WERI-Rb-1 (cell line): ENCODE results near the gene SFMBT2.

Source experiments
- DNase-seq: peaks from one replicate; pipeline ENCODE4 v3.0.0-alpha.2; 2020
- H3K27ac ChIP-seq: fragments of 250-450 bp; sonication (Bioruptor Pico); 2 replicates; pipeline ENCODE4 v1.5.1; 2020; ENCODE audit warnings: mild to moderate bottlenecking, moderate library complexity
- H3K27me3 ChIP-seq: fragments of 250-450 bp; sonication (Bioruptor Pico); 2 replicates; pipeline ENCODE4 v1.5.1; 2021; ENCODE audit warnings: mild to moderate bottlenecking, low read depth, moderate library complexity; ENCODE audit not compliant: insufficient read depth, severe bottlenecking
- H3K36me3 ChIP-seq: fragments of 250-450 bp; sonication (Bioruptor Pico); 2 replicates; pipeline ENCODE4 v1.5.1; 2020; ENCODE audit warnings: mild to moderate bottlenecking, moderate library complexity
- H3K4me3 ChIP-seq: 2 replicates; pipeline ENCODE4 v1.5.1; 2011; ENCODE audit warnings: low read depth, mild to moderate bottlenecking, control low read depth, low read length
- H3K9me3 ChIP-seq: fragments of 250-450 bp; sonication (Bioruptor Pico); 2 replicates; pipeline ENCODE4 v1.5.1; 2021; ENCODE audit warnings: mild to moderate bottlenecking, moderate library complexity; ENCODE audit not compliant: severe bottlenecking
- CTCF ChIP-seq: IDR thresholded peaks from 2 replicates; pipeline ENCODE4 v1.5.1; 2011; ENCODE audit warnings: low read depth, mild to moderate bottlenecking, control low read depth, inconsistent platforms, low read length

SFMBT2 gene

GRCh38 chr10:7334642-7334964 lies 76.2 kb downstream of the SFMBT2 start:
- no peaks in the 10 kb centered on the region for H3K27me3 ChIP-seq
- no peaks in the 10 kb centered on the region for H3K9me3 ChIP-seq
- no peak overlapping the region for H3K4me3 ChIP-seq
- DNase-seq: no peak
- H3K27ac ChIP-seq: no peak overlapping the region
- no peaks in the 10 kb centered on the region for H3K36me3 ChIP-seq
- TF ChIP-seq CTCF: no peak

- Histone ChIP-seq H3K27me3 (no peaks in the 10 kb centered on the region), H3K4me3 (no peak overlapping the region), H3K27ac (no peak overlapping the region), H3K36me3 (no peaks in the 10 kb centered on the region), H3K9me3 (no peaks in the 10 kb centered on the region)
- no peak for DNase-seq
- no peak for TF ChIP-seq CTCF
These were observed 76.7 kb downstream of the SFMBT2 start for GRCh38 chr10:7333961-7334641.

- H3K36me3 ChIP-seq: no peaks in the 10 kb centered on the region
- no peaks in the 10 kb centered on the region for H3K9me3 ChIP-seq
- H3K4me3 ChIP-seq: no peak overlapping the region
- TF ChIP-seq CTCF: no peak
- no peaks in the 10 kb centered on the region for H3K27me3 ChIP-seq
- DNase-seq: no peak
- H3K27ac ChIP-seq: no peak overlapping the region
These were observed 81.6 kb downstream of the SFMBT2 start for GRCh38 chr10:7329219-7329618.

- no peaks in the 10 kb centered on the region for H3K27me3 ChIP-seq
- no peak overlapping the region for H3K27ac ChIP-seq
- H3K4me3 ChIP-seq: no peak overlapping the region
- DNase-seq: no peak
- TF ChIP-seq CTCF: no peak
- no peaks in the 10 kb centered on the region for H3K36me3 ChIP-seq
- no peaks in the 10 kb centered on the region for H3K9me3 ChIP-seq
These were observed 82.9 kb downstream of the SFMBT2 start for GRCh38 chr10:7327885-7328284.

GRCh38 chr10:7322623-7323022 lies 88.2 kb downstream of the SFMBT2 start:
- no peak for DNase-seq
- Histone ChIP-seq H3K36me3 (no peaks in the 10 kb centered on the region), H3K9me3 (no peaks in the 10 kb centered on the region)

More at GRCh38 chr10:7322623-7323022, 88.2 kb downstream of the SFMBT2 start:
- Histone ChIP-seq H3K27ac (no peak overlapping the region), H3K4me3 (no peak overlapping the region), H3K27me3 (no peaks in the 10 kb centered on the region)
- no peak for TF ChIP-seq CTCF
